ENCODE results near the gene MTHFD1L.

GRCh38 chr6:150826788-150827187 lies 38.7 kb upstream of the MTHFD1L start:
- TF ChIP-seq CTCF (IDR thresholded peaks at IDR 0.05) (no peak), POLR2AphosphoS5 (IDR thresholded peaks at IDR 0.05) (no peak)
